Mesodermal cell (in vitro differentiated cells): ENCODE data around the gene PI16.
A peak's percentile ranks its signal among the peaks of the same experiment; 100 is the strongest.

Experiments used
- H3K27ac ChIP-seq: 2 replicates; pipeline ENCODE4 v1.7.0; 2013; ENCODE audit warnings: mild to moderate bottlenecking, low read depth, low read length, moderate library complexity; ENCODE audit not compliant: severe bottlenecking
- H3K36me3 ChIP-seq: 2 replicates; pipeline ENCODE4 v1.7.1; 2013; ENCODE audit warnings: mild to moderate bottlenecking, low read length, moderate library complexity; ENCODE audit not compliant: control insufficient read depth, insufficient read depth
- H3K4me1 ChIP-seq: one replicate; pipeline ENCODE4 v1.7.1; 2013; ENCODE audit warnings: mild to moderate bottlenecking, low read length; ENCODE audit not compliant: insufficient read depth, control insufficient read depth, poor library complexity, severe bottlenecking
- H3K4me3 ChIP-seq: 2 replicates; pipeline ENCODE4 v1.7.0; 2013; ENCODE audit warnings: low read length, control low read depth, mild to moderate bottlenecking; ENCODE audit not compliant: insufficient read depth, poor library complexity, severe bottlenecking; ENCODE audit errors: extremely low read depth
- H3K9me3 ChIP-seq: 2 replicates; pipeline ENCODE4 v1.7.1; 2013; ENCODE audit warnings: mild to moderate bottlenecking, low read length, moderate library complexity; ENCODE audit not compliant: control insufficient read depth
- WGBS, 2 experiments: methylation state at CpG; one replicate each; pipeline ENCODE4 v1.1.5; 2013; ENCODE audit warnings: missing lambda C conversion rate in 2 of 2; ENCODE audit not compliant: insufficient coverage in 2 of 2; 5-methylcytosine and 5-hydroxymethylcytosine counted together

The PI16 gene

GRCh38 chr6:36976007-36976264, 21.4 kb downstream of the PI16 start:
- Histone ChIP-seq H3K9me3 (no peaks in the 10 kb centered on the region), H3K27ac (no peak overlapping the region), H3K4me1 (peaks cover 3% of the 10 kb centered on the region), H3K4me3 (no peak overlapping the region), H3K36me3 (peaks cover 100% of the 10 kb centered on the region)
- 100% methylated on average over 1 of the region's 4 CpGs; no CpG with 5 or more reads in 1 of the 2 experiments for WGBS, 2 experiments

DNA sequence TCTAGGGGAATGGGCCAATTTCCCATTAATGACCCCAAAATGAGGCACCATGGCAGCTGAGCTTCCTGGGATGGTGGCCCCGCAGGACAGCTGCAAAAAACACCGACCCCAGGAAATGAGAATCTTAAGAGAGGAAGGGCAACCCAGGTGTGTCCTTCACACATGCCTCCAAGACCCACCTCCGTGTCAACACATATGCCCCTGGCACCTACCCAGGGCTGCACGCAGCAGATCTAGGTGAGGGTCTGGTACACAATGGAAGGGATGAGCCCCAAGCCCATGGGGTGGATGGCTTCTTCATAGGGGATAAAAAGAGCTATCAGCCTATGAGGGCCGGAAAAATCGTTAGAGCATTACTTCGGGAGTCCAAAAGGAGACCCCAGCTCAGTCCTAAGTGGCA, 22.0 kb downstream of the PI16 start:
- Histone ChIP-seq H3K9me3 (no peaks in the 10 kb centered on the region), H3K27ac (no peak overlapping the region), H3K4me3 (no peak overlapping the region), H3K4me1 (peaks cover 4% of the 10 kb centered on the region), H3K36me3 (peaks cover 100% of the 10 kb centered on the region)
- 89 to 94% methylated on average over 4 to 7 of the region's 7 CpGs for WGBS, 2 experiments

- Histone ChIP-seq H3K4me3 (no peak overlapping the region), H3K4me1 (peaks cover 7% of the 10 kb centered on the region), H3K9me3 (no peaks in the 10 kb centered on the region), H3K27ac (no peak overlapping the region), H3K36me3 (peaks cover 100% of the 10 kb centered on the region)
- WGBS, 2 experiments: 97 to 100% methylated on average over 6 of the region's 6 CpGs
These were observed 22.4 kb downstream of the PI16 start for GRCh38 chr6:36976931-36977330.

- WGBS, 2 experiments: 89 to 92% methylated on average over 9 to 14 of the region's 16 CpGs
- no peak overlapping the region for H3K4me3 ChIP-seq
- H3K36me3 ChIP-seq: peaks cover 99% of the 10 kb centered on the region
- H3K27ac ChIP-seq: no peak overlapping the region
- no peaks in the 10 kb centered on the region for H3K9me3 ChIP-seq
- peaks cover 9% of the 10 kb centered on the region for H3K4me1 ChIP-seq
These were observed 23.0 kb downstream of the PI16 start for GRCh38 chr6:36977470-36977941.

DNA sequence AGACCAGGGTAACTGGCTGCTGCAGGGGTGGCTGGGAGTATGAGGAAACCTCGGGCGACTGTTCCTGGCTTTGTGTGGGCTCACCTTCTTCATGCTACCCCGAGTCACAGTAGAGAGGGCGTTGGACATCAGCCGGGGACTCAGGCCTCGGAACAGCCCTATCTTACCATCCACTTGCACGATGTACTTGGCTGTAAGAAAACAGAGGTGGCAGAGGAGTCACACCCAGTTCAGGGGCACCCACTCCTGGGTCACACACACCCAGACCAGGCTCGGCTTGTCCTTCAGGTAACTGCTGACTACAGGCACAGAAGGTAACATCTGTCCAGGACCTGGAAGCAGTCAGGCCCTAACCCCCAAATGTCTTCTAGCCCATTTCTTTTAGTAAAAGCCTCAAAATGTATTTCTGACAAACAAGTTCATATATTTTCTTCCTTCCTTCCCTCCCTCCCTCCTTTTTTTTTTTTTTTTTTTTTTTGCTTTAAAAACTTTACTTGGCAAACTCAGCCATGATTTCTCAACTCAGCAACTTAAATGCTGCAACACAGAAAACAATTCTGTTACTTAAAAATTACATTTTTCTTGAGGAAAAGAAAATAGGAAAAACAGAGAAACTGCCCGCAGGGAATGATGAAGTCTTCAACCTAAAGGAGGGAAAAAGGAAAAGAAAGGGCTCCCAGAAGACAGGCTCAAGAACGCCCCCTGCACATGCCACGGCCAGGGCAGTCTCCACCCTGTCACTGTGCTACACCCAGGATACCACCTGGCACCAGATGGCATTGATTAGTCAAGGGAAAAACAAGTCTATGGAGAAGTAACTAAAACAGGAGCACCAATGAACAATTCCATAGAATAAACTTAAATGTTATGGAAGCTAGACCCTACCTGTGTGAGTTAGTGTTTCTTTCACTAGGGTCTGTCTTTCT, 24.1 kb downstream of the PI16 start:
- peaks cover 98% of the 10 kb centered on the region for H3K36me3 ChIP-seq
- no peak overlapping the region for H3K4me3 ChIP-seq
- H3K27ac ChIP-seq: no peak overlapping the region
- no peaks in the 10 kb centered on the region for H3K9me3 ChIP-seq
- WGBS, 2 experiments: 96 to 99% methylated on average over 8 to 11 of the region's 11 CpGs
- H3K4me1 ChIP-seq: peaks cover 21% of the 10 kb centered on the region

- Histone ChIP-seq H3K4me3 (no peak overlapping the region), H3K36me3 (peaks cover 97% of the 10 kb centered on the region), H3K4me1 (peaks cover 26% of the 10 kb centered on the region), H3K27ac (no peak overlapping the region), H3K9me3 (no peaks in the 10 kb centered on the region)
- 72% methylated on average over 3 of the region's 4 CpGs; no CpG with 5 or more reads in 1 of the 2 experiments for WGBS, 2 experiments
These were observed 24.8 kb downstream of the PI16 start for GRCh38 chr6:36979347-36979742.

GRCh38 chr6:36980129-36980528, 25.6 kb downstream of the PI16 start:
- H3K4me1 ChIP-seq: peaks cover 26% of the 10 kb centered on the region
- H3K27ac ChIP-seq: no peak overlapping the region
- no peak overlapping the region for H3K4me3 ChIP-seq
- peaks cover 89% of the 10 kb centered on the region for H3K36me3 ChIP-seq
- H3K9me3 ChIP-seq: no peaks in the 10 kb centered on the region
- WGBS, 2 experiments: 93 to 100% methylated on average over 2 to 6 of the region's 6 CpGs

DNA sequence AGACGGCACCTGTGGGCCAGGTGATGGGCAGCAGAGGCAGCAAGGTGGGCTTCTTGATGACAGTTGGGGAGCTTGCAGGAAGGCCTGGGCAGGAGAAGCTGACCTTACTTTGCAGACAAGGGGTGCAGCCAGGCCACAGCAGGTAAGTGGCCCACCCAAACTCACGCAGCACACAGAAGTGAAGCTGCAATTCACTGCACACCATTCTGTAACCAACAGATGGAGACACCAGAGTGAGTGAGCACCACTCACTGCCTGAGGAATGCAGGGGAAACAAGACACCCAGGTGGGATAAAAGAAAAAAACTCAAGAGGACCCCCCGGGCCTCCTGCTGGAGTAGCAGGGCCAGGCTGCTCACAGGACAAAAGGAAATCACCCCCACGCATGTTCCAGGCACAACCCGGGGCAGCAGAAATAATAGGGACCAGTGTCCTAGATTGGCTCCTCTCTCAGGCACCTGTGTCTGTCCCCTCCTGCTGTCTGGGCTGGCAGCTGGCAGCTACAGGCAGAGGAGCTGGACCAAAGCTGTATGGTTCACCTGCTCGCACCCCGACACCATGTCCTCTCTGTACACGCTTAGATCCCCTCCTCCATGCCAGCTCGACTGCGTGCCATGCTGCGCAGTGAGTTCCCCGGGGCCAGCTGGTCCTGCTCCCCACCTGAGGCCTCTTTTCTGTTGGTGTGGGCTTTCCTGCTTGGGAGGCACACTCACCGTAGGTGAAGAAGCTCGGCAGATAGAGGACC, 26.5 kb downstream of the PI16 start:
- H3K27ac ChIP-seq: no peak overlapping the region
- H3K4me3 ChIP-seq: no peak overlapping the region
- H3K4me1 ChIP-seq: peaks cover 26% of the 10 kb centered on the region
- H3K36me3 ChIP-seq: peaks cover 80% of the 10 kb centered on the region
- WGBS, 2 experiments: 81 to 84% methylated on average over 13 to 14 of the region's 14 CpGs
- no peaks in the 10 kb centered on the region for H3K9me3 ChIP-seq

GRCh38 chr6:36983538-36983937, 29.0 kb downstream of the PI16 start:
- H3K4me3 ChIP-seq: no peak overlapping the region
- 91 to 100% methylated on average over 3 of the region's 3 CpGs for WGBS, 2 experiments

DNA sequence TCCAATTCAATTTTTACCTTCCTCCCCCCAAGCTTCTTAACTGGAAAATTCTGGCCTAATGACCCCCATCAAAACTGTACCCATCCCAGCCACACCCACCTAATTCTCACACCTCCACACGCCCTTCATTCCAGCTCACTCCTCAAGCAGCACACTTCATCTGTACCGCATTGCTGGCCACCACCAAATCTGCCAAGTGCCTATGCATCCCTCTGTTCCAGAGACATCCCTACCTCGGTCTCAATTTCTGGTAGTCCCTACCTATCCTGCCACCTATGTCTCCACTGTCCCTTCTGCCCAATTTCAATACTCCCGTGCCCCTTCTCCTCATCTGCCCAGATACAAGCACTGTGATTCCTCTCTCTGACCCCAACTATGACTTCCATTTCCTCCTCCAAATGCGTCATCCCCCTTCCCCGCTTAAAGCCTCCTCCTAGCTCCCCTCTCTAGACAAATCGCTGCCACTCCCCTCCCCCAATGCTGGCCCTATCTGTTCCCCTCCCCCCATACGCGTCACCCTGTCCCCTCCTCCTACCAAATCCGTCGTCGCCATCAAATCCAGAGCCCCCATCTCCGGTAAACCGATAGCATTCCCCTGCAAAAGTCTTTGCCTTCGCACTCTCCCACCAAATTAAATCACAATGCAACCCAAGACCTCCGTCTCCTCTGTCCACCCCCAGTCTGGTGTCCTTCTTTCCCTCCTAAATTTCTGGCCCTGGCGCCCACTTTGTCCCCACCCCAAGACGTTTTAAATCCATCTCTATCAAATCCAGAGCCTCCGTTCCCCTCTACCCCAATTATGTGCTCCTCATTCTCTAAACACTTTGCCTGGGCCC, 30.3 kb downstream of the PI16 start:
- H3K36me3 ChIP-seq: peaks cover 42% of the 10 kb centered on the region
- peak overlapping the region; percentile 89 for H3K27ac ChIP-seq
- no peaks in the 10 kb centered on the region for H3K9me3 ChIP-seq
- peaks cover 30% of the 10 kb centered on the region for H3K4me1 ChIP-seq
- H3K4me3 ChIP-seq: peak overlapping the region; percentile 96
- 4 to 7% methylated on average over 16 to 19 of the region's 19 CpGs for WGBS, 2 experiments

More at GRCh38 chr6:36983538-36983937, 29.0 kb downstream of the PI16 start:
- Histone ChIP-seq H3K27ac (no peak overlapping the region), H3K4me1 (peaks cover 30% of the 10 kb centered on the region), H3K9me3 (no peaks in the 10 kb centered on the region), H3K36me3 (peaks cover 55% of the 10 kb centered on the region)
